ENCODE measurements around the gene TAMM41. TPM values are rescaled to one million over a fixed set of nuclear protein-coding genes. Genes with fewer than 3 reads are reported as not detected.
"Not testable (repeated sequence)": the region's sequence is repeated elsewhere in the genome, so short reads cannot be mapped to it uniquely, and the experiment has no call there.

TAMM41 gene
- 10 to 100 TPM; 12.3 to 14.5 TPM for total RNA-seq

GRCh38 chr3:11846281-11847266, at the start of gene TAMM41:
TAMM41 (minus strand) TSS chr3:11846885; CDS start chr3:11846636, 249 bp downstream.
- peak; percentile 79 for DNase-seq (ENCODE audit: low spot score)
- Histone ChIP-seq H3K4me1 (ENCODE audit: control insufficient read depth in 1 of 2, low read depth in 2 of 2) (peaks cover 11 to 23% of the 10 kb centered on the region in 2 donors), H3K9me3 (no peaks in the 10 kb centered on the region), H3K4me3 (peak within 1 kb of the TSS; percentile 97), H3K27me3 (replicated peaks; ENCODE audit: insufficient read depth) (no peaks in the 10 kb centered on the region), H3K27ac (peak within 1 kb of the TSS; percentile 75 to 80), H3K36me3 (peaks cover 8% of the 10 kb centered on the region)
- no peak for ATAC-seq (ENCODE audit: insufficient number of reproducible peaks, low FRiP score, low read depth)
- TF ChIP-seq, protein P1, sequence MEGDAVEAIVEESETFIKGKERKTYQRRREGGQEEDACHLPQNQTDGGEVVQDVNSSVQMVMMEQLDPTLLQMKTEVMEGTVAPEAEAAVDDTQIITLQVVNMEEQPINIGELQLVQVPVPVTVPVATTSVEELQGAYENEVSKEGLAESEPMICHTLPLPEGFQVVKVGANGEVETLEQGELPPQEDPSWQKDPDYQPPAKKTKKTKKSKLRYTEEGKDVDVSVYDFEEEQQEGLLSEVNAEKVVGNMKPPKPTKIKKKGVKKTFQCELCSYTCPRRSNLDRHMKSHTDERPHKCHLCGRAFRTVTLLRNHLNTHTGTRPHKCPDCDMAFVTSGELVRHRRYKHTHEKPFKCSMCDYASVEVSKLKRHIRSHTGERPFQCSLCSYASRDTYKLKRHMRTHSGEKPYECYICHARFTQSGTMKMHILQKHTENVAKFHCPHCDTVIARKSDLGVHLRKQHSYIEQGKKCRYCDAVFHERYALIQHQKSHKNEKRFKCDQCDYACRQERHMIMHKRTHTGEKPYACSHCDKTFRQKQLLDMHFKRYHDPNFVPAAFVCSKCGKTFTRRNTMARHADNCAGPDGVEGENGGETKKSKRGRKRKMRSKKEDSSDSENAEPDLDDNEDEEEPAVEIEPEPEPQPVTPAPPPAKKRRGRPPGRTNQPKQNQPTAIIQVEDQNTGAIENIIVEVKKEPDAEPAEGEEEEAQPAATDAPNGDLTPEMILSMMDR (IDR thresholded peaks at IDR 0.05), result peak; percentile 87

- no peak for ATAC-seq (ENCODE audit: insufficient number of reproducible peaks, low FRiP score, low read depth)
- H3K27me3 ChIP-seq (replicated peaks; ENCODE audit: insufficient read depth), result no peaks in the 10 kb centered on the region
- H3K4me1 ChIP-seq (ENCODE audit: control insufficient read depth in 1 of 2, low read depth in 2 of 2), result no peaks in the 10 kb centered on the region
- no peaks in the 10 kb centered on the region for H3K9me3 ChIP-seq
- DNase-seq (ENCODE audit: low spot score), result no peak
- H3K4me3 ChIP-seq, result no peak overlapping the region
- TF ChIP-seq, protein P1 (IDR thresholded peaks at IDR 0.05), result no peak
- H3K36me3 ChIP-seq, result no peaks in the 10 kb centered on the region
- H3K27ac ChIP-seq, result no peak overlapping the region
These were observed 32.2 kb upstream of the TAMM41 start for GRCh38 chr3:11878837-11879236.

DNA sequence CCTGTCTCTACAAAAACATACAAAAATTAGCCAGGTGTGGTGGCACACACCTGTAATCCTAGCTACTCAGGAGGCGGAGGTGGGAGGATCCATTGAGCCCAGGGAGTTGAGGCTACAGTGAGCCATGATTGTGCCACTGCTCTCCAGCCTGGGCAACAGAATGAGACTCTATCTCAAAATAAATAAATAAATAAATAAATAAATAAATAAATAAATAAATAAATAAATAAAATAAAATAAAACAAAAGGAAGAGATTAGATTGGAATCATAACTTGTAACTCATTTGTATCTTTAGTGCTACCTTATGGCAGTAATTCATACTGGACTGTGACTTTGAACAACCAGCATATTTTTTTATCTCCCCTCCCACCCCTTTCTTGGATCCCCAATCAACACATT, 28.0 kb upstream of the TAMM41 start:
- not testable (repeated sequence) for H3K27ac ChIP-seq; H3K9me3 ChIP-seq; H3K36me3 ChIP-seq; DNase-seq (ENCODE audit: low spot score); H3K4me3 ChIP-seq; H3K4me1 ChIP-seq (ENCODE audit: control insufficient read depth in 1 of 2, low read depth in 2 of 2); H3K27me3 ChIP-seq (replicated peaks; ENCODE audit: insufficient read depth); ATAC-seq (ENCODE audit: insufficient number of reproducible peaks, low FRiP score, low read depth)

DNA sequence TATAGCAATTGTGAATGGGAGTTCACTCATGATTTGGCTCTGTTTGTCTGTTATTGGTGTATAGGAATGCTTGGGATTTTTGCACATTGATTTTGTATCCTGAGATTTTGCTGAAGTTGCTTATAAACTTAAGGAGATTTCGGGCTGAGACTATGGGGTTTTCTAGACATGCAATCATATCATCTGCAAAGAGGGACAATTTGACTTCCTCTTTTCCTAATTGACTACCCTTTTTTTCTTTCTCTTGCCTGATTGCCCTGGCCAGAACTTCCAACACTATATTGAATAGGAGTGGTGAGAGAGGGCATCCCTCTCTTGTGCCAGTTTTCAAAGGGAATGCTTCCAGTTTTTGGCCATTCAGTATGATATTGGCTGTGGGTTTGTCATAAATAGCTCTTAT, 17.1 kb upstream of the TAMM41 start:
- H3K36me3 ChIP-seq; H3K9me3 ChIP-seq; H3K27ac ChIP-seq; H3K27me3 ChIP-seq (replicated peaks; ENCODE audit: insufficient read depth); ATAC-seq (ENCODE audit: insufficient number of reproducible peaks, low FRiP score, low read depth); H3K4me1 ChIP-seq (ENCODE audit: control insufficient read depth in 1 of 2, low read depth in 2 of 2); H3K4me3 ChIP-seq; DNase-seq (ENCODE audit: low spot score): not testable (repeated sequence)

DNA sequence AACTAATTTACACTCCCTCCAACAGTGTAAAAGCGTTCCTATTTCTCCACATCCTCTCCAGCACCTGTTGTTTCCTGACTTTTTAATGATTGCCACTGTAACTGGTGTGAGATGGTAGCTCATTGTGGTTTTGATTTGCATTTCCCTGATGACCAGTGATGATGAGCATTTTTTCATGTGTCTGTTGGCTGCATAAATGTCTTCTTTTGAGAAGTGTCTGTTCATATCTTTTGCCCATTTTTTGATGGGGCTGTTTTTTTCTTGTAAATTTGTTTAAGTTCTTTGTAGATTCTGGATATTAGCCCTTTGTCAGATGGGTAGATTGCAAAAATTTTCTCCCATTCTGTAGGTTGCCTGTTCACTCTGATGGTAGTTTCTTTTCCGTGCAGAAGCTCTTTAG, 15.9 kb upstream of the TAMM41 start:
- not testable (repeated sequence) for H3K9me3 ChIP-seq; DNase-seq (ENCODE audit: low spot score); ATAC-seq (ENCODE audit: insufficient number of reproducible peaks, low FRiP score, low read depth); H3K4me1 ChIP-seq (ENCODE audit: control insufficient read depth in 1 of 2, low read depth in 2 of 2); H3K27ac ChIP-seq; H3K27me3 ChIP-seq (replicated peaks; ENCODE audit: insufficient read depth); H3K36me3 ChIP-seq; H3K4me3 ChIP-seq

- ATAC-seq (ENCODE audit: insufficient number of reproducible peaks, low FRiP score, low read depth); H3K27ac ChIP-seq; H3K36me3 ChIP-seq; H3K27me3 ChIP-seq (replicated peaks; ENCODE audit: insufficient read depth); H3K9me3 ChIP-seq; H3K4me3 ChIP-seq; DNase-seq (ENCODE audit: low spot score); H3K4me1 ChIP-seq (ENCODE audit: control insufficient read depth in 1 of 2, low read depth in 2 of 2): not testable (repeated sequence)
These were observed 15.5 kb upstream of the TAMM41 start for GRCh38 chr3:11862145-11862544.

DNA sequence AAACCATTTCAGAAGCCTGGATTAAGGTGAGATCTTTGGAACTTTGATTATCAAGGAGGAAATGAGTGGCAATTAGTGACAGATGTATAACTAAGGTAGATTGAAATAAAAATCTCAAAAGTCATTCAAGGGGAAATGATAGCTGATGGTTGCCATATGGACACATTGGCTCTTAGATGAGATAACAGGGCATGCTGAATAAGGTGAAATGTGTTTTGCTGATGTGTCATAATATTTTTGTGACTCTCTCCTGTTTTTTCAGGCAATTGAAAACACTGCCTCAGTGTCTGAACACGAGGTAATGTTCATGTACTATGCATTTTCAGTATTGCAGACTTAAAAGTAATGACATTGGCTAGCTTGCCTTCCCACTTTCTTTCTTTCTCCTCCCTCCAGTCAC, 13.5 kb upstream of the TAMM41 start:
- H3K27ac ChIP-seq; H3K27me3 ChIP-seq (replicated peaks; ENCODE audit: insufficient read depth); H3K36me3 ChIP-seq; H3K4me3 ChIP-seq; H3K9me3 ChIP-seq; ATAC-seq (ENCODE audit: insufficient number of reproducible peaks, low FRiP score, low read depth); DNase-seq (ENCODE audit: low spot score); H3K4me1 ChIP-seq (ENCODE audit: control insufficient read depth in 1 of 2, low read depth in 2 of 2): not testable (repeated sequence)
